B cell (primary cell): ENCODE measurements around the gene CHTF18. TPM values are rescaled to one million over a fixed set of nuclear protein-coding genes. Genes with fewer than 3 reads are reported as not detected.

Experiments
- ATAC-seq: fragments of 200-7000 bp; cut with Tn5 transposase; one replicate; pipeline ENCODE4 v1.10.0; 2021; ENCODE audit warnings: low read depth, mild to moderate bottlenecking, moderate number of reproducible peaks, moderate library complexity
- CTCF ChIA-PET: fragments of 350-600 bp; sonication (Branson Sonifier 250); formaldehyde crosslinking; loops from one replicate; lab custom pipeline; 2021; ENCODE audit warnings: antibody characterized with exemption, inconsistent platforms; lab: Charles Lee
- POLR2A ChIA-PET: fragments of 350-600 bp; sonication (Branson Sonifier 250); formaldehyde crosslinking; loops from one replicate; lab custom pipeline; 2021; ENCODE audit warnings: antibody characterized with exemption; lab: Charles Lee
- DNase-seq: peaks from one replicate; pipeline ENCODE4 v3.0.0; 2013
- H2AFZ ChIP-seq: 2 replicates; pipeline ENCODE4 v1.6.1; 2012; ENCODE audit warnings: mild to moderate bottlenecking, low read depth, low read length; ENCODE audit not compliant: insufficient read depth, poor library complexity, severe bottlenecking
- H3K27ac ChIP-seq, 2 donors: 1 replicate in 1 of 2; 2 replicates in 1 of 2; pipeline ENCODE4 v1.5.1; 2012 to 2013; ENCODE audit warnings: low read length in 2 of 2, mild to moderate bottlenecking in 2 of 2, moderate library complexity in 1 of 2
- H3K27me3 ChIP-seq, 4 experiments: fragments of 200-600 bp in 1 of 4; sonication (generic) in 1 of 4; replicated peaks in 1 of 4; 1 replicate in 2 of 4; 2 replicates in 2 of 4; pipeline versions ENCODE4 v1.6.1 to v1.7.0; 2013 to 2016; ENCODE audit warnings: low read length in 3 of 4, mild to moderate bottlenecking in 2 of 4, mixed read lengths in 1 of 4, moderate library complexity in 1 of 4; ENCODE audit not compliant: insufficient read depth in 4 of 4, control insufficient read depth in 3 of 4; ENCODE audit errors: control extremely low read depth in 1 of 4
- H3K36me3 ChIP-seq, 2 experiments: replicated peaks in 1 of 2; 1 replicate in 1 of 2; 2 replicates in 1 of 2; pipeline versions ENCODE4 v1.6.1 to v1.7.1; 2013; ENCODE audit warnings: low read length in 1 of 2; ENCODE audit not compliant: insufficient read depth in 2 of 2, control insufficient read depth in 1 of 2; ENCODE audit errors: control extremely low read depth in 1 of 2, extremely low read depth in 1 of 2
- H3K4me1 ChIP-seq, 2 donors: fragments of 200-600 bp in 1 of 2; sonication (generic) in 1 of 2; 1 replicate in 1 of 2; 2 replicates in 1 of 2; pipeline versions ENCODE4 v1.5.1 to v1.6.1; 2013 to 2017; ENCODE audit warnings: low read length in 2 of 2; ENCODE audit not compliant: control insufficient read depth in 2 of 2, insufficient read depth in 2 of 2
- H3K4me2 ChIP-seq: replicated peaks from 2 replicates; pipeline ENCODE3; 2012; ENCODE audit warnings: mild to moderate bottlenecking, low read depth, low read length; ENCODE audit not compliant: poor library complexity, severe bottlenecking
- H3K4me3 ChIP-seq, 5 experiments: fragments of 200-600 bp in 1 of 5; sonication (generic) in 1 of 5; 1 replicate in 3 of 5; 2 replicates in 2 of 5; pipeline versions ENCODE4 v1.5.1 to v1.7.0; 2011 to 2016; ENCODE audit warnings: low read length in 4 of 5, mild to moderate bottlenecking in 4 of 5, low read depth in 2 of 5, control low read depth in 1 of 5, moderate library complexity in 1 of 5; ENCODE audit not compliant: insufficient read depth in 1 of 5; ENCODE audit errors: control extremely low read depth in 1 of 5, extremely low read depth in 1 of 5
- H3K79me2 ChIP-seq: fragments of 200-600 bp; sonication (generic); one replicate; pipeline ENCODE4 v1.6.0; 2016; ENCODE audit warnings: low read length; ENCODE audit not compliant: control insufficient read depth, insufficient read depth
- H3K9ac ChIP-seq: fragments of 200-600 bp; sonication (generic); 2 replicates; pipeline ENCODE4 v1.6.1; 2017; ENCODE audit warnings: mild to moderate bottlenecking, low read length, moderate library complexity
- H3K9me3 ChIP-seq, 3 donors: one replicate each; pipeline versions ENCODE4 v1.6.1 to v1.7.1; 2013; ENCODE audit warnings: low read length in 2 of 3; ENCODE audit not compliant: control insufficient read depth in 2 of 3, insufficient read depth in 1 of 3; ENCODE audit errors: control extremely low read depth in 1 of 3
- H4K20me1 ChIP-seq: 2 replicates; pipeline ENCODE4 v1.6.0; 2012; ENCODE audit warnings: mild to moderate bottlenecking, low read length; ENCODE audit not compliant: insufficient read depth, control insufficient read depth, poor library complexity, severe bottlenecking
- H3K27ac Mint-ChIP-seq: one replicate; pipeline ENCODE4 v1.8.0; 2021; ENCODE audit warnings: mixed read lengths
- H3K27me3 Mint-ChIP-seq: one replicate; pipeline ENCODE4 v1.8.0; 2021; ENCODE audit warnings: mixed read lengths
- H3K4me1 Mint-ChIP-seq: one replicate; pipeline ENCODE4 v1.8.0; 2021; ENCODE audit warnings: mixed read lengths
- H3K4me3 Mint-ChIP-seq: one replicate; pipeline ENCODE4 v1.8.0; 2021; ENCODE audit warnings: mixed read lengths
- H3K9me3 Mint-ChIP-seq: one replicate; pipeline ENCODE4 v1.8.0; 2022; ENCODE audit warnings: mixed read lengths; ENCODE audit not compliant: insufficient read depth
- EZH2 ChIP-seq: IDR thresholded peaks from 2 replicates; pipeline ENCODE4 v1.6.1; 2012; ENCODE audit warnings: borderline replicate concordance, low read depth, mild to moderate bottlenecking, moderate library complexity, low read length; ENCODE audit not compliant: insufficient read depth, poor library complexity, severe bottlenecking
- WGBS: methylation state at CpG from one replicate; pipeline ENCODE4 v1.1.5; 2013; ENCODE audit warnings: missing lambda C conversion rate; ENCODE audit not compliant: insufficient coverage; 5-methylcytosine and 5-hydroxymethylcytosine counted together
- intact Hi-C: fragments of 100-400 bp; cut with micrococcal nuclease; formaldehyde crosslinking; loops from one replicate; pipeline ENCODE4 v1.10.0; 2022
- polyA plus RNA-seq: library from polyadenylated mRNA; depleted of rRNA; stranded (reverse); fragments of >200 nt; gene quantifications from 2 replicates; pipeline ENCODE4 v1.2.3, GENCODE V29; 2012
- total RNA-seq, 2 donors: library from RNA; stranded (reverse); fragments of 120-200 nt in 1 of 2; gene quantifications; 1 replicate in 1 of 2; 2 replicates in 1 of 2; pipeline versions ENCODE4 v1.2.3 to v1.2.4, GENCODE V29; 2013 to 2022
- TF ChIP-seq, protein P1 (sequence below): fragments of 200-600 bp; IDR thresholded peaks from one replicate; pipeline ENCODE4 v1.8.0; 2022; ENCODE audit warnings: antibody characterized with exemption, mild to moderate bottlenecking

Gene CHTF18
- total and polyA plus RNA-seq, 2 donors (not counting 1 experiment from before 2014, with no cell fraction given): 72.3 to 76.1 TPM

DNA sequence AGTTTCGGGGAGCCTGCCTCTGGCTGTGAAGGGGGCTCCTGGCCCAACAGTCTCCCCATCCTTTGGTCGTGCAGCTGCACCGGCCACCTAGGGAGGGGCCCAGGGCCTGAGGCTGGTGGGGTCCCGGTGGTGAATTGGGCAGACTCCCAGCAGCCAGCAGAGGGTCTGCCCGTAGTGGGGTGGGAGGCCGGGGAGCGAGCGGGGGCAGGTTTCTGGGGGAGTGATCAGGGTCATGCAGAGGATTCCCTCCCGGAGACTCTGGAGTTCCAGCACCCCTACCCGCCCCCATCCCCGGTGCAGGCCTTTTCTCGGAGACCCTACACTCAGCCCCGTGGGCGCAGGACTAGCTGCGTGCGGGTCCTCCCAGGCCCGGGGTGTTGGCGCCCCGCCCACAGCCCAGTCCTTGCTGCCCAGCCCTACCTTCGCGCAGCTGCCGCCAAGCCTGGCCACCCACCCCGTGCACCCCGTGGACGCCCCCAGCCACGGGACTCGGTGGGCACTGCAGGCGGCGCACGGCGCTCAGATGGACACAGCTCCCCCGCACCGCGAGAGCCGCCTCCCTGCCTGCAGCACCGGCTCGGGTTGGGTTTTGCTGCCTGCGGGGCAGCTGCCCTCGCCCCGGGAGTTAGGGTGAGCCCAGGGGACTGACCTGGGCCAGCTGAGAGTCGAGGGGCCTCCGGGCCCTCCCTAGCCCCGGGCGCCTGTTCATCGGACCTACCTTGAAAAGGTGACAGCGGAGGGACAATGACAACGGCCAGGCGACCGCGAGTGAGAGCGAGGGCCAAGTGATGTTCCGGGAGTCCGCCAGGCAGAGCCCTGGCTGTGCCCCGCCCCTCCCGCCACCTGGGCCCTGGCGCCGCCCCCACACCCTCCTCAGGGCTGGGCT is 11.8 kb downstream of the CHTF18 start, which contains the start of gene GNG13:
GNG13 (minus strand) TSS at position 787 of the 886 bp plus-strand sequence. CDS start 1,657 bp downstream, outside the sequence.
- TF ChIP-seq EZH2: no peak
- TF ChIP-seq, protein P1, sequence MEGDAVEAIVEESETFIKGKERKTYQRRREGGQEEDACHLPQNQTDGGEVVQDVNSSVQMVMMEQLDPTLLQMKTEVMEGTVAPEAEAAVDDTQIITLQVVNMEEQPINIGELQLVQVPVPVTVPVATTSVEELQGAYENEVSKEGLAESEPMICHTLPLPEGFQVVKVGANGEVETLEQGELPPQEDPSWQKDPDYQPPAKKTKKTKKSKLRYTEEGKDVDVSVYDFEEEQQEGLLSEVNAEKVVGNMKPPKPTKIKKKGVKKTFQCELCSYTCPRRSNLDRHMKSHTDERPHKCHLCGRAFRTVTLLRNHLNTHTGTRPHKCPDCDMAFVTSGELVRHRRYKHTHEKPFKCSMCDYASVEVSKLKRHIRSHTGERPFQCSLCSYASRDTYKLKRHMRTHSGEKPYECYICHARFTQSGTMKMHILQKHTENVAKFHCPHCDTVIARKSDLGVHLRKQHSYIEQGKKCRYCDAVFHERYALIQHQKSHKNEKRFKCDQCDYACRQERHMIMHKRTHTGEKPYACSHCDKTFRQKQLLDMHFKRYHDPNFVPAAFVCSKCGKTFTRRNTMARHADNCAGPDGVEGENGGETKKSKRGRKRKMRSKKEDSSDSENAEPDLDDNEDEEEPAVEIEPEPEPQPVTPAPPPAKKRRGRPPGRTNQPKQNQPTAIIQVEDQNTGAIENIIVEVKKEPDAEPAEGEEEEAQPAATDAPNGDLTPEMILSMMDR: no peak
- ATAC-seq: no peak
- ChIA-PET POLR2A (no interaction called here), CTCF (no interaction called here)
- WGBS: 7% methylated on average over 53 of the region's 57 CpGs
- H2AFZ ChIP-seq: no peak within 1 kb of the TSS
- H3K79me2 ChIP-seq: no peaks in the 10 kb centered on the region
- no peak within 1 kb of the TSS for H3K4me3 ChIP-seq
- H3K4me1 ChIP-seq: peaks cover 4 to 10% of the 10 kb centered on the region in 2 donors
- no peak within 1 kb of the TSS for H3K27ac ChIP-seq
- no peaks in the 10 kb centered on the region for H3K4me1 Mint-ChIP-seq
- DNase-seq: no peak
- no peaks in the 10 kb centered on the region for H3K36me3 ChIP-seq
- no peaks in the 10 kb centered on the region for H4K20me1 ChIP-seq
- peaks cover 0 to 10% (median 0%) of the 10 kb centered on the region in 3 donors for H3K9me3 ChIP-seq
- H3K27me3 ChIP-seq: peaks cover 0 to 46% (median 6%) of the 10 kb centered on the region in 4 experiments
- no peak within 1 kb of the TSS for H3K4me3 Mint-ChIP-seq
- no peak within 1 kb of the TSS for H3K27ac Mint-ChIP-seq
- H3K4me2 ChIP-seq: peak within 1 kb of the TSS; percentile 38
- intact Hi-C loops: no loop called here
- H3K9me3 Mint-ChIP-seq: no peaks in the 10 kb centered on the region
- no peak within 1 kb of the TSS for H3K9ac ChIP-seq
- peaks cover 4% of the 10 kb centered on the region for H3K27me3 Mint-ChIP-seq
